HS-27A (cell line): ENCODE data around the gene SBF1.

Experiments
- DNase-seq: peaks from one replicate; pipeline ENCODE4 v3.0.0-alpha.2; 2012; ENCODE audit warnings: low read depth, missing footprints

SBF1 gene

DNA sequence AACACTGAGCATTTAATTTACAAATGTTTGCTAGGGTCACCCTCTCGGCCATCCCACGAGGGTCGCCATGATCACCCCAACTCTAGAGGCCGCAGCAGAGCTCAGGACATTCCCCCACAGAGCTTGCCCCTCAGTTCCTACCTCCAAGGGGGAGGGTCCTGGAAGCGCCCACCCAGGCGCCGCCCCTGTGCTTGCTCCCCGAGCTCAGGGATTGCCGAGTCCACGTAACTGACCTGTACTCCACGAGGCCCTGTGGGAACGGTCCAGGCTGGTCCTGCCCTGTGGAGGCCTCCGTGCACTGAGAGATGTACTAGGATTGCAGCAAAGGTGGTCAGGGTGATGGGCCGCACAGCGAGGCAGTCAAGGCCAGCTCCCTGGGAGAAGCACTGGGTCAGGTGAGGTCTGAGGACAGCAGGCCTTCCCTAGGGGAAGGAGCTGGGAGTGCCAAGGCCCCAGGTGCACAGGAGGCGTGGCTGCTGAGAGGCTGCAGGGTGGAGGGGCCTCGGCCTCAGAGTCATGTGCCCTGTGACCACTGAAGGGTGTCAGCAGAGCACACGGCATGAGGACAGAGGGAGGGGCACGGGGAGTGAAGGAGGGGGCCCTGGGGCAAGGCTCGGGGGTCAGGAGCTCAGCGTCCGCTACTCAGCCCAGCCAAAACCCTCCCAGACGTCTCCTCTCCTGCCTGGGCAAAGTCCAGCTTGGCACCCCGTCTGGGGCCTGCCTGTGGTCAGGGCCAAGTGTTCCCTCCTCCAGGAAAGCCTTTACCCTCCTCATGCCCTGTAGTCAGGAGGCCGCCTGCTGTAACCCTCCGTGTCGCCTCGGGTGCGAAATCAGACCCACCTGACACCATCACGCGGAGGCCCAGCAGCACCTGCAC, 9.4 kb upstream of the SBF1 start:
- DNase-seq, result no peak

DNA sequence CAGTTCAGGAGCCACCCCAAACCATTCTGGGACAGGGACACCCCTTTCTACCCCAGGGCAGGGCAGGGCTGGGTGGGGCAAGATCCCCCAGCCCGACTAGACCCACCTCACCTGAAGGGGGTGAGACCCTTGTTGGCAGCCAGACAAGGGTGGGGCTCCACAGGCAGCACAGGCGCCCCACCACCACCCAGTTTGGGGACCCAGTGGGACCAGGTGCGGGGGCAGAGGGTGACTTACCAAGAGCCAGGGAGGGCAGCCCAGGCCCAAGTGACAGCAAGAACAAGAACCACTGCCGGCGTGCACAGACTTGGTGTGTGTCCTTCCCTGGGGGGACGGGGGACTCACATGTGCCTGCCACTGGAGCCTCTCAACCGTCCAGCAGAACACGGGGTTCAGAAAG, 8.7 kb upstream of the SBF1 start:
- no peak for DNase-seq

GRCh38 chr22:50483106-50483505, 8.3 kb upstream of the SBF1 start:
- no peak for DNase-seq

GRCh38 chr22:50482107-50483074, 7.6 kb upstream of the SBF1 start:
- no peak for DNase-seq

DNA sequence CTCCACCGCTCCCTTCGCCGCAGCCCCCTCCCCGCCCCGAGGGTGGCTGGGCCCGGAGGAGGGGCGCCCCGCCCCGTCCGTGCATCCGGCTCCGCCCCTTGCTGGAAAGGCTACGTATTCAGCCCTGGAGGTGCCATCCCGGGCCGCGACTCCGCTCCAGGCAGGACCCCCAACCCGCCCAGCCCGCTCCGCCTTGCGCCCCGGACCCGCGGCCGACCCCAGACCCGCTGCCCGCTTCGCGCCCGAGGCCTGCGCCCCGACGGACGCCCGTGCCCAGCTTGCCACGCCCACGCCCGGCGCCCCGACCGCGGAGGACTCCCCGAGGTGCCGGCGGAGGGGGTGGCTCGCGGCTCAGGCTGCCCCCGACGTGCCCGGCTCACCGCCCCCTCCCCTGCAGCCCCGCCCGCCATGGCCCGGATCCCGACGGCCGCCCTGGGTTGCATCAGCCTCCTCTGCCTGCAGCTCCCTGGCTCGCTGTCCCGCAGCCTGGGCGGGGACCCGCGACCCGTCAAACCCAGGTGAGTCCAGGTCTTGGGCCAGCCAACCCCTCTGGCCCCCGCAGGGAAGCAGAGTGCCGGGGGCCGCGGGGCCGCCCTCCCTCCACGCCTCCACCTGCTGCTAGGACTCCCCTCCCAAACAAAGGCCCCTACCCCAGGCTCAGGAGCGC, 6.7 kb upstream of the SBF1 start, which contains the start of gene ADM2:
Gene ADM2, plus strand, starts transcription at position 104 of the 667 bp plus-strand sequence. Its CDS starts 305 bp downstream, at position 409.
- no peak for DNase-seq

GRCh38 chr22:50481045-50481439, 6.2 kb upstream of the SBF1 start:
- no peak for DNase-seq

GRCh38 chr22:50479721-50480120, 4.9 kb upstream of the SBF1 start:
- no peak for DNase-seq

DNA sequence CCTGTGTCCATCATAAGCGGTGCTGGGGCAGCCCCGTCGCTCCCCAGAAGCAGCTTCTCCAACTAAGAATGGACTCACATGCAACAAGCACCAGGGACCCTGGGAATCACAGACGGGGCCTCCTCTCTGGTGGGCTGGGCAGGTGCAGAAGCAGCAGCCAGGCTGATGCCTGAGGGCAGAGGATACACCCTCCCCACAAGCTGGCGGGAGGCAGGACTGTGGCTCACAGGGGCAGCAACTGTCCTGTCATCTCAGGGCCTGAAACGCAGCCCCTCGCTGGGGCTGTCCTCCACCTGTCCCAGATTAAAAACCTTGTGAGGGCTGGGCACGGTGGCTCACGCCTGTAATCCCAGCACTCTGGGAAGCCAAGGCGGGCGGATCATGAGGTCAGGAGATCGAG, 3.1 kb upstream of the SBF1 start:
- no peak for DNase-seq

DNA sequence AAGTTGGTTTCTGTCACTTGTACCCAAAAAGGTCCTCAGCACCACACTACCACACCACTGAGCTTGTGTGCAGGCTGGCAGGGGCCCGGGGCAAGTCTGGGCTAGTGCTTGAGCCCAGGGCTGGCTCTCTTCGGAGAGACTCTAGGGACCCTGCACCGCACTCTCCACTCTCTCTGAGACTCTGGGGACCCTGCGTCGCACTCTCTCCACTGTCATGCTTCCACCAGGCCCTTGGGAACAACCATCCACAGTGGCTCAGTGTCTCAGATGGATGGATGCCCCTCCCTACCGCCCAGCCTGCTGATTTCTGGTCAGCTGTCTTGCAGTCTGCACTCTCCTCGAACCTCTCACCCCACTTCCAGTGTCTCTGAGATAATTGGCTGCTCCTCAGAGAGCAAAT, 2.0 kb upstream of the SBF1 start:
- no peak for DNase-seq

- no peak for DNase-seq
Measured at GRCh38 chr22:50475652-50476002, 792 bp upstream of the SBF1 start.

DNA sequence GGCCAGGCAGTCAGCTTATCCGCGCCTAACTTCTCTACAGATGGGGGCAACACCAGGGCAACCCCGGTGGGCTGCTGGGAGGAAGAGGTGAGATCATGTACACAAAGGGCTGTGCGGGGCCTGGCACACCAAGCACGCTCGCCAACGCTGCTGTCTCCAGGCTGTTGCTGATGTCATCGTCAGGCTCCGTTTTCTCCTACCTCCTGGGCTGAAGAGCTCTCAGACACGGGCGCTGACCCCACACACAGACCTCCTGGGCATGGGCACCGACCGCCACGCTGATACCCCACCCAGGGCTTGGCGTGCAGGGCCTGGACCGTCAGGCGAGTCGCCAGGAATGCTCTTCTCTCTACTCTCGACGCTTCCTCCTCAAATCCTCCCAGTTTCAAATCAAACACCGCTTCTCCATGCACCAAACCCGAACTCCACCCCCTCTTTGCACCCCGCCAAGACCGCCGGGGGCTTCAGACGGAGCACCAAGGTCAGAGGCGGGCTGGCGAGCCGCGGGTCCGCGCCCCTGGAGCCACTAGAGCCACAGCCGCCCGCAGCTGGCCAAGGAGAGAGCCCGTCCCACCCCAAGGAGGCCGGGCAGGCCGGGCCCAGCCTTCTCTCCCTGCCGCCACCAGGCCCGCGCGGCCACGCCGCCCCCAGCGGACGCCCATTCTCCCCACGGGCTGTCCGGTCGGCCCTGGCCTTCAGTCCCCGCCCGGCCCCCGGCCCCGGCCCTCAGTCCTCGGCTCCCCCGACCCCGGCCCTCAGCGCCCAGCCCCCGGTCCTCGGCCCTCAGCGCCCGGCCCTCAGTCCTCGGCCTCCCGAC, 772 bp downstream of the SBF1 start:
- DNase-seq, result no peak

GRCh38 chr22:50473088-50473487, 1.7 kb downstream of the SBF1 start:
- DNase-seq, result no peak

DNA sequence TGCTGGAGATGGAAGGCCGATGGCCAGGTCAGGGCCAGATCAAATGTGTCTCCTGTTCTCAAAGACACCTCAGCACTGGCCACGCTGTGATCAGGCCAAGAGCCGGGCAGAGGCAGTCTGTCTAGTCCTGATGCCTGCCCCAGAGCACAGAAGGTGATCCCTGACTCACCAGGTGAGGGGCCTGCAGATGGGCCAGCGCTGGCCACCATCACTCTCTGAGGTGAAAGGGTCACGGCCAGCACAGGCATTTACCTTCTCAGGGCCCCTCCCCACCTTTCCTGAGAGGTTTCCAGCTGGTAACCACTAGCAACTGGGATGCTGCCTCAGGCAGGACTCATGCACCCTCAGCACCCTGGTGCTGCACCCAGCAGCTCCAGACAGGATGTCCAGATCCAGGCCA, 2.9 kb downstream of the SBF1 start:
- DNase-seq, result no peak

DNA sequence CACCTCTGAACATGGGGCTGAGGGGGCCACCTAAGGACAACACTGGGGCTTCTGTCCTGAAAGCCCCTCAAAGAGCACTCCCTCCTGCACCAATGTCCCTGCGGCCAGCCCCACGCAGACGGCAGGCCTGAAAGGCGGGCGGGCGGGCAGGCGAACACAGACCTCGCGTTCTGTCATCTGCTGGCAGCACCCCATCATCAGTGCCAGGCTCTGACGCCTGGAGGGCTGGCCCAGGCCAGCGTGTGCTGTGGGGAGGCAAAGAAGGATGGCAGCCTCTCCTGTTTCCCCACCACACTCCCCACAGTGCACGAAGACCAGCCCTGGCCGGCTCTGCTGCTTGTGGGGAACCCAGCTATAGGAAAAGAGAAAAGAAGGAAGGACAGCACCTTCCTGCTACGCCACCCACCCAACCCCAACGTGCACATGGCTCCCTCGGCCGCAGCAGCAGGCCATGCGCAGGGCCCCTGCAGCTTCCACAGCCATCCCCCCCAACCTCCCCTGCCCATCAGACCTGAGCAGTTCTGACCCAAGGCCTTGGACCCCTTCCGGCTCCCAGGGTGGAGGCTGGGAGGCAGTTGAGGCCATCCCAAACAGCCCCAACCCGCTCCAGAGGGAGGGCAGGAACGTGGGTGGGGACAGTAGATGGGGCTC, 3.5 kb downstream of the SBF1 start:
- DNase-seq, result no peak

DNA sequence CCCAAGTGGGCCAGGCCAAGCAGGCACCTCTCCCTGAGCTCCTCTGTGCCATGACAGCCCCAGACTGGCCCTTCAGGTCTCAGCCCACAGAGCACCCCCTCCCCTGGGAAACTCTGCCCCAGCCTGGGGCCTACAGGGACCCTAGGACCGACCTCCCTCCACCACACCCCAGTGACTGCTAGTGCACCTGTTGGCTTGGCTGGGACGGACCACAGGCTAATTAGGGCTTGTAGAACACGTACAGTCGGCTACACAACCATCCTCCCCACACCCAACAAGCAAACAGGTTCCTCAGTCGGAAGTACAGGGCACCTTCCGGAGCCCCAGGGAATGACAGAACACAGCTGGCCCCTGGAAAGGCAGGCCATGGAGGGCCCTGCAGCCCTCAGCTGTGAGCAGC, 4.3 kb downstream of the SBF1 start:
- DNase-seq, result no peak

GRCh38 chr22:50469377-50470305, 5.2 kb downstream of the SBF1 start:
- peak; percentile 8 for DNase-seq

GRCh38 chr22:50468626-50469025, 6.2 kb downstream of the SBF1 start:
- DNase-seq, result no peak

GRCh38 chr22:50467773-50468440, 6.9 kb downstream of the SBF1 start:
- DNase-seq, result no peak

- DNase-seq, result no peak
Measured at GRCh38 chr22:50467341-50467740, 7.5 kb downstream of the SBF1 start.
